Subcutaneous abdominal adipose tissue (tissue), 5 donors: Measurements from ENCODE around the gene LRRC4C.
A peak's percentile ranks its signal among the peaks of the same experiment; 100 is the strongest.

Experiments used
- H3K27ac ChIP-seq: one replicate; pipeline ENCODE4 v1.7.0; 2013; ENCODE audit warnings: low read depth, mild to moderate bottlenecking, inconsistent platforms, low read length, moderate library complexity
- H3K27me3 ChIP-seq, 5 donors: one replicate each; pipeline ENCODE4 v1.7.0; 2013; ENCODE audit warnings: low read length in 5 of 5, inconsistent platforms in 1 of 5; ENCODE audit not compliant: control insufficient read depth in 5 of 5, insufficient read depth in 4 of 5
- H3K36me3 ChIP-seq, 5 donors: one replicate each; pipeline ENCODE4 v1.7.0; 2013; ENCODE audit warnings: low read length in 5 of 5; ENCODE audit not compliant: control insufficient read depth in 5 of 5, insufficient read depth in 5 of 5
- H3K4me1 ChIP-seq, 5 donors: one replicate each; pipeline ENCODE4 v1.7.0; 2013; ENCODE audit warnings: low read length in 5 of 5, mild to moderate bottlenecking in 3 of 5, moderate library complexity in 1 of 5; ENCODE audit not compliant: control insufficient read depth in 5 of 5, insufficient read depth in 5 of 5
- H3K4me3 ChIP-seq, 5 donors: one replicate each; pipeline ENCODE4 v1.7.0; 2013; ENCODE audit warnings: low read length in 5 of 5, low read depth in 1 of 5
- H3K9ac ChIP-seq, 5 donors: one replicate each; pipeline ENCODE4 v1.7.0; 2013; ENCODE audit warnings: low read length in 5 of 5, mild to moderate bottlenecking in 4 of 5, moderate library complexity in 3 of 5
- H3K9me3 ChIP-seq, 5 donors: one replicate each; pipeline ENCODE4 v1.7.0; 2013; ENCODE audit warnings: low read length in 5 of 5; ENCODE audit not compliant: control insufficient read depth in 5 of 5
- donor health status: healthy.
- donor health status: healthy.
- donor health status: healthy.
- donor health status: healthy.
- donor health status: healthy.

The LRRC4C gene

GRCh38 chr11:40316171-40316570 is 1143.3 kb downstream of the LRRC4C start:
- Histone ChIP-seq H3K9ac (no peak overlapping the region), H3K9me3 (no peaks in the 10 kb centered on the region), H3K4me1 (no peaks in the 10 kb centered on the region), H3K27ac (no peak overlapping the region), H3K27me3 (no peaks in the 10 kb centered on the region), H3K4me3 (no peak overlapping the region), H3K36me3 (no peaks in the 10 kb centered on the region)

- Histone ChIP-seq H3K27ac (no peak overlapping the region), H3K4me3 (no peak overlapping the region), H3K9me3 (no peaks in the 10 kb centered on the region), H3K27me3 (no peaks in the 10 kb centered on the region), H3K36me3 (no peaks in the 10 kb centered on the region), H3K9ac (no peak overlapping the region), H3K4me1 (no peaks in the 10 kb centered on the region)
Observed at GRCh38 chr11:40315122-40315521, 1144.3 kb downstream of the LRRC4C start.

- Histone ChIP-seq H3K36me3 (no peaks in the 10 kb centered on the region), H3K27me3 (no peaks in the 10 kb centered on the region), H3K4me3 (no peak overlapping the region), H3K9ac (no peak overlapping the region), H3K9me3 (no peaks in the 10 kb centered on the region), H3K4me1 (no peaks in the 10 kb centered on the region), H3K27ac (no peak overlapping the region)
Observed at GRCh38 chr11:40314327-40314726, 1145.1 kb downstream of the LRRC4C start.

DNA sequence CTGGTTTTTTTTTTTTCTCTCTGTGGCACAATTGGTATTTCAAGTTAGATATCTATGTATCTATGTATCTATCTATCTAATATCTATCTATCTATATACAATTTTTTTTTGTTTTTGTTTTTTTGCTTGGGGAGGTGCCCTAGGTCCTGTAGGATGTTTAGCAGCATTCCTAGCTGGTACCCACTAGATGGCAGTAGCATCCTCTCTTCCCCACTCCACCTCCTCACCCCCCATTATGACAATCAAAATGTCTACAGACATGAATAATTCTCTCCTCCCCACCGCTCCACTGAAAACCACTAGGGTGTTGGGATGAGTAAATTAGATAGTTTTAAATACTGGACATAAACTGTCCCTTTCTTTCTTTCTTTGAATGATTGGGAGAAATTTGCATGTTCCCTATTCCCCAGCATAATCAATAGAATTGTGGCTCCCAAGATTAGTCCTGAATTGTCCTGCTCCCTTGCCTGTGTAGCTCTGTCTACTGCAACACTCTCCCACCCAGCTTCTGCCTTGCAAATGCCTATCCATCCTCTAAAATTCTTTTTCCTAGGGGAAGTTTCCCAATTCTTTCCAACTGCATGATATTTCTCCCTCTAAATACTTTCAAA is 1152.4 kb downstream of the LRRC4C start:
- no peaks in the 10 kb centered on the region for H3K27me3 ChIP-seq
- H3K4me1 ChIP-seq, result no peaks in the 10 kb centered on the region
- H3K4me3 ChIP-seq, result no peak overlapping the region
- no peaks in the 10 kb centered on the region for H3K9me3 ChIP-seq
- H3K27ac ChIP-seq, result no peak overlapping the region
- H3K9ac ChIP-seq, result no peak overlapping the region
- H3K36me3 ChIP-seq, result no peaks in the 10 kb centered on the region

DNA sequence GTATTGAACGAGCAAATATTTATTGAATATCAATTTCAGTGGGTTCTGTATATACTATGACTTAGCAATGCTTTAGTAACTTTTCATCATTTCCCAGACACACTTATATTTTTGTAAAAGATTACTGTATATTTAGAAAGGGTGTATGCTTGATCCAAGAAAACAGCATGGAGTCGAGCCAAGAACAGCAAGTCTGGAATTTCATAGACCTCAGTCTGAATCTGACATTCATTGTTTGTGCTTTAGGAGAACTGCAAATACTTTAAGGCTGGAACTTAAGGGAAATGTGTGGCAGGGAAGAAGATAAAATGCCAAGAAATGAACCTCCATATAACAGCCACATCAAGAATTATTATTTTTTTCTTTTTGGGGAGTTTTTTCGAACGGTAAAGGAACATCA is 1156.8 kb downstream of the LRRC4C start:
- Histone ChIP-seq H3K4me3 (no peak overlapping the region), H3K27ac (no peak overlapping the region), H3K9me3 (no peaks in the 10 kb centered on the region), H3K27me3 (no peaks in the 10 kb centered on the region), H3K4me1 (no peaks in the 10 kb centered on the region), H3K9ac (no peak overlapping the region), H3K36me3 (no peaks in the 10 kb centered on the region)

- Histone ChIP-seq H3K9ac (no peak overlapping the region), H3K4me3 (no peak overlapping the region), H3K4me1 (peaks cover 0 to 12% (median 9%) of the 10 kb centered on the region in 5 donors), H3K36me3 (no peaks in the 10 kb centered on the region), H3K9me3 (no peaks in the 10 kb centered on the region), H3K27me3 (peaks cover 0 to 6% (median 0%) of the 10 kb centered on the region in 5 donors), H3K27ac (no peak overlapping the region)
Observed at GRCh38 chr11:40295466-40295865, 1164.0 kb downstream of the LRRC4C start.

DNA sequence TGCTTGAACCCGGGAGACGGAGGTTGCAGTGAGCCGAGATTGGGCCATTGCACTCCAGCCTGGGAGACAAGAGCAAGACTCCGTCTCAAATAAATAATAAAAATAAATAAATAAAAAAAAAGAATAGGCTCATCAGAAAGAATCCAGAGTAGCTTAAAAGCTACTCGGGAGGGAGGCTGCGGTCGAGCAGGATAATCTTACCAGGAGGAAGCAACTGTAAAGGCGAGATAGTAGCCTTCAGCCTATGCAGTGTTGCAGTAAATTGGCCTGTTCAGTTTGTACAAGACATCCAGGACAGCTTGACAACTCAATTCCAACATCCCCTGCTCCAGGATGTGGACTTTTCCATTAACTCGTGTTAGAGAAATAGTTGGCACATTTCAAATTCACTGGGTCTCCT is 1164.7 kb downstream of the LRRC4C start:
- H3K27ac ChIP-seq, result no peak overlapping the region
- H3K9ac ChIP-seq, result no peak overlapping the region
- H3K4me3 ChIP-seq, result no peak overlapping the region
- peaks cover 0 to 12% (median 9%) of the 10 kb centered on the region in 5 donors for H3K4me1 ChIP-seq
- no peaks in the 10 kb centered on the region for H3K9me3 ChIP-seq
- no peaks in the 10 kb centered on the region for H3K36me3 ChIP-seq
- peaks cover 0 to 6% (median 0%) of the 10 kb centered on the region in 5 donors for H3K27me3 ChIP-seq

- H3K4me3 ChIP-seq, result no peak overlapping the region
- no peak overlapping the region for H3K27ac ChIP-seq
- H3K36me3 ChIP-seq, result no peaks in the 10 kb centered on the region
Observed at GRCh38 chr11:40294349-40294735, 1165.1 kb downstream of the LRRC4C start.

DNA sequence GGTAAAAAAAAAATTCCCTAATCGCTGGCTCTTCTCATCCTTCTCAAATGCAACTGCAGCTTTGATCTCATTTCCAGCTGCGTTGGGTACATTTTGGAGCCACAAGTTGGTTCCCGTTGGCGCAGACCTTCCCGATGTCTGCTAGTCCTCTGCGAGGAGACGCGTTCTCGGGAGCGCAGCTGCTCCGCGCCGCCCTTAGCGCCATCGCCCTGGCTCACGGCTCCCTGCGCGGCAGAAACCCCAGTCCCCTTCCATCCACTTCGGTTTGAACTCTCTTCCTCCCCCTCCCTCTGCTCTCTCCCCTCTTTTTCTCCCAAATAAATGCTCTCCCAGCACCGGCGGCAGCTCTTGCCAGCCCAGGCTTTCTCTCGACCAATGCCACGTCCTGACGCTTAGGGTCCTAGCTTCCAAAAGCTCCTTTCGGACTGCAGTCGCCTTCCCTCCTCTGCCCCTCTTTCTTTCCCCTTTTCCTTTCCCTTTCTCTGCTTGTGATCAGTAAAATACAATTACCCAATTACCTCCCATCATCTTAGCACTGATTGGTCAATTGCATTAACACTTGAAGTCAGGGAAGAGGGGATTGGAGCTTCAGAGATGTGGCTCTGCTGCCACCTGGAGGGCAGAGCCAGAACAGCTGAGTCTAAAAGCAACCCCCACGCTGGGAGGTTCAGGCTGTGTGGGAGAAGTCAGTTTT is 1165.7 kb downstream of the LRRC4C start:
- peak overlapping the region in 4 of 5 donors; percentile 25 to 60 (median 50) for H3K9ac ChIP-seq
- no peaks in the 10 kb centered on the region for H3K36me3 ChIP-seq
- H3K27ac ChIP-seq, result peak overlapping the region; percentile 44
- H3K4me1 ChIP-seq, result peaks cover 0 to 12% (median 9%) of the 10 kb centered on the region in 5 donors
- peak overlapping the region; percentile 62 to 91 (median 80) for H3K4me3 ChIP-seq
- H3K27me3 ChIP-seq, result peaks cover 0 to 6% (median 0%) of the 10 kb centered on the region in 5 donors
- H3K9me3 ChIP-seq, result no peaks in the 10 kb centered on the region

More at GRCh38 chr11:40294349-40294735, 1165.1 kb downstream of the LRRC4C start:
- Histone ChIP-seq H3K4me1 (peaks cover 0 to 12% (median 9%) of the 10 kb centered on the region in 5 donors), H3K9me3 (no peaks in the 10 kb centered on the region), H3K27me3 (peaks cover 0 to 6% (median 0%) of the 10 kb centered on the region in 5 donors), H3K9ac (no peak overlapping the region)

- H3K27ac ChIP-seq, result no peak overlapping the region
- H3K9ac ChIP-seq, result peak overlapping the region in 1 of 5 donors; percentile 60
Observed at GRCh38 chr11:40292721-40293508, 1166.5 kb downstream of the LRRC4C start.

More at GRCh38 chr11:40292721-40293508, 1166.5 kb downstream of the LRRC4C start:
- H3K27me3 ChIP-seq, result peaks cover 0 to 6% (median 0%) of the 10 kb centered on the region in 5 donors
- no peaks in the 10 kb centered on the region for H3K36me3 ChIP-seq
- no peaks in the 10 kb centered on the region for H3K9me3 ChIP-seq
- peak overlapping the region; percentile 62 to 91 (median 80) for H3K4me3 ChIP-seq
- H3K4me1 ChIP-seq, result peaks cover 0 to 12% (median 9%) of the 10 kb centered on the region in 5 donors
